NCI-H1105 (cell line): Measurements from ENCODE around the gene OR51S1.
"Not testable (repeated sequence)": the region's sequence is repeated elsewhere in the genome, so short reads cannot be mapped to it uniquely, and the experiment has no call there.

Experiments used
- DNase-seq: peaks from one replicate; lab custom pipeline; 2025; lab: John Stamatoyannopoulos, UW

OR51S1 gene

GRCh38 chr11:4808476-4808875 lies 40.5 kb downstream of the OR51S1 start:
- no peak for DNase-seq

GRCh38 chr11:4804280-4804679 lies 44.7 kb downstream of the OR51S1 start, which contains the start of gene OR52R1:
TSS of gene OR52R1 (minus strand) at chr11:4804380. CDS start at chr11:4804380, 0 bp downstream.
- DNase-seq: no peak

- DNase-seq: not testable (repeated sequence)
These were observed 47.7 kb downstream of the OR51S1 start for GRCh38 chr11:4801316-4801715.

- DNase-seq: no peak
These were observed 50.4 kb downstream of the OR51S1 start for GRCh38 chr11:4798427-4799183.
